NB4 (cell line): ENCODE measurements around the gene NRCAM.
A peak's percentile ranks its signal among the peaks of the same experiment; 100 is the strongest.

Experiments
- DNase-seq: peaks from one replicate; pipeline ENCODE4 v3.0.0; 2010; ENCODE audit warnings: low read depth
- H3K4me3 ChIP-seq: one replicate; pipeline ENCODE4 v1.5.1; 2011; ENCODE audit warnings: mild to moderate bottlenecking, low read depth, low read length, moderate library complexity
- CTCF ChIP-seq: IDR thresholded peaks from one replicate; pipeline ENCODE4 v1.5.1; 2012; ENCODE audit warnings: low read depth, low read length
- MAX ChIP-seq: IDR thresholded peaks from 2 replicates; pipeline ENCODE4 v1.6.1; 2011; ENCODE audit warnings: low read depth, low read length
- MYC ChIP-seq: IDR thresholded peaks from 2 replicates; pipeline ENCODE4 v1.6.1; 2011; ENCODE audit warnings: low read depth, low read length
- POLR2A ChIP-seq: IDR thresholded peaks from 2 replicates; pipeline ENCODE4 v1.6.1; 2011; ENCODE audit warnings: mild to moderate bottlenecking; ENCODE audit not compliant: insufficient read length; ENCODE audit errors: extremely low read depth

NRCAM gene

GRCh38 chr7:108425714-108426275 lies 30.4 kb downstream of the NRCAM start:
- DNase-seq = no peak
- TF ChIP-seq POLR2A = no peak
- no peak for TF ChIP-seq MAX
- TF ChIP-seq MYC = no peak
- TF ChIP-seq CTCF = no peak
- no peak overlapping the region for H3K4me3 ChIP-seq

DNA sequence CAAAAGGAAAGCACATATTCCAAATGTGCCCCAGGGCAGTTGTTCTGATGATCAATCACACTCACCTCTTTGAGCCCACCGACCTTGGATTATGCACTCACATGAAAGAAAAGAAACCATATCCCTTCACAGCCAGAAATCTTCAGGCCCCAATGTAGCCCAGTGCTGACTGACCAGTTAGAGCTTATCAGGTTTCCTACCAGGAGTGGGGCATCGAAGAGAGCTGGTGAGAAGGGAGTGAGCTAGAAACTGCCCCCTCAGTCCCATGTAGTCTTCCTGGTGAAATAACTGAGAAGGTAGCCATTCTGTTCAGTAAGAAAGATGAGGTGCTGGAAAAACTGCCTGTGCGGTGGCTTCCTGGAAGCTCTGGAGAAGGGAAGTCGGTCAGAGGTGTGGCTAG lies 32.2 kb downstream of the NRCAM start:
- DNase-seq = no peak
- H3K4me3 ChIP-seq = no peak overlapping the region
- TF ChIP-seq MYC = no peak
- TF ChIP-seq POLR2A = no peak
- no peak for TF ChIP-seq MAX
- TF ChIP-seq CTCF = no peak

DNA sequence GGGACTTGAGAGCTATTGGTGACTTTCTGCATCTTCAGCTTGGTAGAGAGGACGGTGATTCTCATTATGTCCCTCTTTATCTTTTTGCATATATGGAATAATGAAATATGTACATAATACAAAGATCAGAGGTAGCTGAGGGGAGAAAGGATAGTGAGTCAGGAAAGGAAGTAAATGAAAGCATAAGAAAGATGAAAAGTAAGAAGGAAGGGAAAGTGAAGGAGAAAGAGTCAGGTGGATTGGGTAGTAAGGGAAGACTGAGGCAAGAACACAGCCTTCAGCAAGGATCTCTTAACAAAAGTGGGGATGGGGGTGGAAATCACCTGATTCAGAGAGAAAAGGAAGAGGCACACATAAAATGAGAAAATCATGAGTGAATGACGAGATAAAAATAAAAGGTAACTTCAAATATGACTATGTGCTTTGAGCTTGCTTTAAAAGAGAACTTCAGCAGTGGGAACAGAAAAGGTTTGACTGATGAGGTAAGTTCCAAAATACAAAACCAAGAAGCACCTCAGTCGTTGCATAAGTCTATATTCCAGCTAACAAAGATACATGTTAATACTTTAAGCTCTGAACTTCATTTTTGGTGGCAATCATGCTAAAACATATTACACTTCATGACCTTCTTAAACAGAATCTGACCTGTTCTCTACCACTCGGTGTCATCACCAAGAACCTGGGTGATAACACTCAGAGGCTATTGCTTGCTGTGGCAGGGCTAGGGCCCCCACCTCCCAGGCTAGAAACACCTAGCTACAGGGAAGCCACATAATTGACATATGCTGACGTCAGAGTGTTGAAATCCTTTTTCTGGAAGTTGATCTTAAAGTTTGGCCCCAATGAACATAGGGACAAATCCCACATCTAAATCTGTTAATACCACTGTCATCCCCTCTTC lies 32.9 kb downstream of the NRCAM start:
- TF ChIP-seq MYC (no peak), CTCF (no peak), POLR2A (no peak), MAX (no peak)
- DNase-seq = no peak
- no peak overlapping the region for H3K4me3 ChIP-seq

DNA sequence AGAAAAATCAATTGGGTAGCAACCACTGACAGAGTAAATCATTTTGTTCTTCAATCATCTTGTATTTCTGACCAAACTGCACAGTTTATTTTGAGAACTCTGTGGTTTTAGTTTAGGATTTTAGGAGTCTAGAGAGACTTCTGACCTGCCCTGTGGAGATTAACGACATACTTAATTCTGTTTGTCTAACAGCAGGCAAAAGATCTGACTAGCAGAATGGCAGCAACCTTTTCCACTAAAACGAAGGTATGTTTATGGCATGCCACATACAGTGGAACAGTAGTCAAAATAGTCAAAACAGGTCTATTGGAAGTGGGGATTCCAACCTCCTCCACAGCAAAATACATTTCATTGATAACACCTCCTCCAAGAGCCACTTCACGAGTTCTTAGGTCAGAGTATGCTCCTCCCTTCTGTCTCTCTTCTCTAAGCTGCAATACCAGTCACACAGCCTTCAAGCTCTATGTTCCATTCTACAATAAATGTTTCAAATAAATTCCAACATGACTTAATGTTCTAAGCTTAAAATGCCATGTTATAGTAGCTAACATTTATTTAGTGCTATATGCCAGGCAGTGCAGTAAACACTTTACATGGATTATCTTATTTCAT lies 34.4 kb downstream of the NRCAM start:
- TF ChIP-seq MAX = no peak
- no peak for TF ChIP-seq MYC
- no peak for TF ChIP-seq POLR2A
- no peak for TF ChIP-seq CTCF
- H3K4me3 ChIP-seq = no peak overlapping the region
- DNase-seq = no peak

DNA sequence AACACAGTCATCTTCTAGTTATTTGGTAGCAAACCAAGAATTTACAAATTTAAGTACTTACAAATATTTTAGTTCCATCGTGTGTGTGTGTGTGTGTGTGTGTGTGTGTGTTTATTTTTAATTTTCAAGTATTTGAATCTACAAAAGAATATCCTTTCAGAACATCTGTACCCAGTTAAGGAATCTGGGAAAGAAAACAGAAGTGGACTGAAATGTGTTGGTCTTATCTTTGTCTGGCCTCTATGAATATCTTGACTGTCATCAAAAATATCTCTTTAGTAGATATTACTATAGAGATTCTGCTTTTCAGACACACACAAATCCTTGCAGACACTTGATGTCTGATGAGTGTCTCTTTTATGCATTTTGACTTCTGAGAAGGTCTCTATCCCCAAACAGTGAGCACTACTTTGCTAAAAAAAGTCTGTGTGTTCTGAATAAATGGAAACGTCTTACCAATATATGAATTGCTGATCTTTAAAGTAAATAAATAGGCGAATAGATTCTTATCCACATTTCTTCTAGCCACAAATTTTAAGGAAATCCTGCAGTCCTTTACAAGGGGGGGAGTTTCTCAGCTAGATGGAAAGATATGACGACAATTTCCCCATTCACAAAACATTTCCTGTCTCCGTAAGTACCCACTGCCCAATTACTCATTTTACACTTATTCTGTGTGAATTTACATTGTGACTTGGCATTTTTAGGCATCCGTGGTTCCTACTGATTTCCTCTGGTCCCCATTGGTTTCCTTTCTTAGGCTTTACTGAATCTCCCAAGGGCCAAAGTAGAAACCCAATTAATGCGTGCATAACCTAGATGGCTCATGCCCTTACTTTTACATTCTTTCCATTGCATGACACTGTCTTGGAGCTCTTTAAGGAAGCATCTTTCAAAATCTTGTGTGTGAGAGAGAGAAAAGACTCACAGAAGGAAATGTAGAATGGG lies 36.0 kb downstream of the NRCAM start:
- H3K4me3 ChIP-seq = no peak overlapping the region
- no peak for TF ChIP-seq MAX
- TF ChIP-seq POLR2A = no peak
- TF ChIP-seq CTCF = no peak
- TF ChIP-seq MYC = no peak
- DNase-seq = peak; percentile 70
